Stimulated activated CD8-positive, alpha-beta memory T cell treated with anti-CD3 and anti-CD28 coated beads, Interleukin-7, amount 100 ng/mL, for 1 hour (primary cell): ENCODE results near the gene NKD1.

ENCODE experiments used
- DNase-seq, 2 donors: peaks; one replicate each; pipeline ENCODE4 v3.0.0-alpha.2; 2020; ENCODE audit warnings: low read depth in 2 of 2

The NKD1 gene

DNA sequence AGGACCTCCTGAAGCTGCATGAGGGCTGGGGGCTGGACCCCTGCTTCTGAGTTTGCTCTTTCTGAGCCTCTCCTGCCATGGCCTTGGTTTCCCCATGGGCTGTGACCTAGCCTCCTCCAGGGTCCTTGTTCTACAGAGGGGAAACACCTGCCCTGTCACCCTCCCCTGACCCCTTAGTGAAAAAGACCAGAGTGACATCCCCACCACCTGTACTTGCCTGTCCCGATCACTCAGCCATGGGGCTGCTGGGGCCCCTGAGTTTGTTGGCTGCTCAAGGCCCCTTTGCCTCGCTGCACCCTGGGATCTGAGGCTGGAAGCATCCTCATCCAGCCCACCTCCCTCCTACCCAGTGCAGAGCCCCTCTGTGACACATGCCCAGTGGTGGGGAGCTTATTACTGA lies 146.0 kb downstream of the NKD1 start:
- no peak for DNase-seq

DNA sequence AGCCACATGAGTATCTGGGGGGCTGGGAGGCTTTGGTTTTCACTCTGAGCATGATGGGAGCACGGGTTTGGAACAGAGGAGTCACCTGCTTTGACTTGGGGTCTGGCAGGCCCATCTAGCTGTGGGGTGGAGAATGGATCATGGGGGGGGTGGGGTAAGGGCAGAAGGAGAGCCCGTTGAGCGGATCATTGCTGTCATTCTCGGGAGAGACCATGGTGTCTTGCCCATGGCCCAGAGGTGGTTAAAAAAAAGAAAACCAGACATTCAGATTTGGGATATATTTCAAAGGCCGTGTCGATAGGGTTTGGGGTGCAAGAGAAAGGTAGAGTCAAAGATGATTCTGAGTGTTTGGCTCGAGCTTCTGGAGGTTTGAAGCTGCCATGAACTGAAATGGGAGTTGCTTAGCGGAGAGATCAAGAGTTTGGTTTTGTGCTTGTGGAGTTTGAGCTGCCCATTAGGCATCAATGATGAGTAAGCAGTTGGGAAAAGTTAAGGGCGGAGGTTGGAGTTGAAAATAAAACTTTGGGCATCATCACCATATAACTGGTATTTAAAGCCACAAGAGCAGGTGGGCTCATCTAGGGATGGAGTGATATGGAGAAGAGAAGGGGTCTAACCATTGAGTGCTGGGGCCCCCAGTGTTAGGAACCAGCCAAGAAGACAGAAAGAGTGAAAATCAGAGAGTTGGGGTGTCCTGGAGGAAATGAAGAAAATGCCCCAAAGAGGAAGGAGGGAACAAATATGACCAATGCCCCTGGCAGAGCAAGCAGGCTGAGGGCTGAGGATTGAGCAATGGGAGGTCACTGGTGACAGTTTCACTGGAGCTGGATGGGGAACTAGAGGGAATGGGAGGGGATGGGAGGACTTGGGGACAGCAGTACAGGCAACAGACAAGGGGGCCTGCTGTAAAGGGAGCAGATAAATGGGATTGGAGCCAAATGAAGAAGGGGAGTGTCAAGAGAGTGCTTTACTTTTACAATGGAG lies 147.1 kb downstream of the NKD1 start:
- no peak for DNase-seq

DNA sequence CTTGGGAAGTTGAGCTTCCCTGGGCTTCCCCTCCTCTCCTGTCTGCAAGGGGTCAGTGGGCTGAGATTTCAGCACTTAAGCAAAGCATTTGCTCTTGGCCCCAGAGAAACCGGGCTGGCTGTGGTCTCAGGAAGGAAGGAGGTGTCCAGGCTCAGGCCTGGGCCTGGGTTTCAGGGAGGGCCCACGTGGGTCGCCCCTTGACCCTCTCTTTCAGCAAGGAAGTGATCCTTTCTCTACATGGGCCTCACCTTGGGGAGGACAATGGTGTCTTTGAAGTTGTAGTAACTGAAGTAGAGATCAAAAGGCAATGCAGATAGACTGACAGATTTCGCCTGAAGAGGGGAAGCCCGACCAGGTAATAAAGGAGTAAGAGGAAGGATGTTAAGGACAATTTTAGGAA lies 147.9 kb downstream of the NKD1 start:
- DNase-seq = no peak

DNA sequence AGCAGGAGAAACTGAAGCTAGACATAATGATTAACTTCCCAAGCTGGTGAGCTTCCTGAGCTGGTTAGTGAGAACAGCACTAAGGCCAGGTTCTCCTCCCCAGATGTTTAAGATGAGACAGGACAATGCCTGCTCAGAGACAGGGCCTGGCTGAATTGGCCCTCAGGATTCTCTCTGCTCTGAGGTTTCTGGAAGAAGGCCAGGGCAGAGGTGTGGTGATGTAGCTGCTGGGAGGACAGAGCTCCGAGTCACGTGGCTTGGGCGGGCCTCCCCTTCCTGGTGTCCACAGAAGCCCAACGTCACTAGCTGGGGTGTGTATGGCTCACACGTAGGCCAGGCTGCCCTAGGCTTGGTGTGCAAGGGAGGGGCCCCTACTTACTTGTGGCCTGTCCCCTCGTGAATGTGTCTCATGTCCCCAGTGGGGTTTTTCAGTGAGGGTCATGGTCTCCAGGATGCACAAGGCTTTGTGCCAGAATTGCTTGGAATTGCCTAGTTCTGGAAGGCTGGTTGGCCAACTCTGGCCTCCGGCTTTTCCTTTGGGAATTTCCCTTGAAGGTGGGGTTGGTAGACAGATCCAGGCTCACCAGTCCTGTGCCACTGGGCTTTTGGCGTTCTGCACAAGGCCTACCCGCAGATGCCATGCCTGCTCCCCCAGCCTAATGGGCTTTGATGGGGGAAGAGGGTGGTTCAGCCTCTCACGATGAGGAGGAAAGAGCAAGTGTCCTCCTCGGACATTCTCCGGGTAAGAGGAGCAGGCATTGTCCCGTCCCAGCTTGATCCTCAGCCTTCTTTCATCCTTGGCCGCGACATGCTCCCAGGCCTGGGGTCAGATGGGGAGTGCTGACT lies 148.6 kb downstream of the NKD1 start:
- DNase-seq = no peak

DNA sequence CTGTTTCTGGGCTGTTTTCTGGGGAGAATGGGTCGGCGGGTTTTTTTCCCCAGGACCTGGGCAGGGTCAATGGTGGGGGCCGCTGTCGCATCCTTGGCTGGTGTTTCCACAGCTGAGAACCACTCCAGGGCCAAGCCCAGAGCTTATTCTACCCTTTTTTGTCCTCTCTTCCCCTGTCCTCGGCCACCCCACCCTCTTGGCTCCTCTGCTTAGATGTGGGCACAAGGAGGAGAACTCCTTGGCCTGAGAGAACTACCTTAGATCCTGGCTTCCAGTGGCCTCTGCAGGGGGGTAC lies 149.2 kb downstream of the NKD1 start:
- no peak for DNase-seq

DNA sequence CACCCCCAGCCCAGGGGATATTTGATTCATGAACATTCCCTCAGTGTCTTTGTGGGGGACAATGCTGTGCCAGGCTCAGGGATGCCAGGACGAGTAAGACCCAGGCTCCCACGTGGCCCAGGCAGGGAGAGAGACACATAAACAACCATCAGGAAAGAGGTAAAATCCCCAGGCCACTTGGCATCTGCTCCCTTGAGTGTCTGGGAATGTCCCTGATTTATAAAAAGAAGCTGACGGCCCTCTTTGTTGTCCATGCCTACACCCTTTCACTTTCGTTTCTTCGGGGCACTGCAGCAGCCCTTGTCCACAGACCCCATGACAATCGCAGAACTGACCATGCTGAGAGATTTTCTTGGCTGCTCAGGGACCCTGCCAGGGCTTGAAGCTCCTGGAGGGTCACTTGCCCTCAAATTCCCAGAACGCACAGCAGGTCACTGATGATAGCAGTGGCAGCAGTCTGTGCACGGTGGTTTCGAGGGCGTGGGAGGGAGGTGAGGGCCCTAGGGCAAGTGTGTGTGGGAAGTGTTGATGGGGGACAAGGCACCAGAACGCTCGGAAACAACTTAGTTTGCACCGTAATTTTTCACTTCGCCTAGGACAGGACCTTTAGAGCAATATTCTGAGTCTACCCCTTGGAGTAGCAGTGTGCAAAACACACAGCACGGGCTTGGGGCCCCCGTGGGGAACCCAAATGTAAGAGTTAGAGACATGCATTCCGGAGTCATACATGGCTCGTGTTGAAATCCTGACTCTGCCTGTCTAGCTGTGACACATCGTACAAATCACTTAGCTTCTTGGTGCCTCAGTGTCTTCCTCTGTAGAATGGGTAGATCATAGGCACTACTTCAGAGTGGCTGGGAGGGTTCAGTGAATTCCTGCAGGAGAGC lies 149.9 kb downstream of the NKD1 start:
- no peak for DNase-seq
